ENCODE results near the gene ARHGEF16.

Gene ARHGEF16

GRCh38 chr1:3504151-3504821 lies 49.8 kb downstream of the ARHGEF16 start:
- no peak for DNase-seq

- DNase-seq, result no peak
These were observed 50.3 kb downstream of the ARHGEF16 start for GRCh38 chr1:3504822-3505153.

- DNase-seq, result no peak
These were observed 50.7 kb downstream of the ARHGEF16 start for GRCh38 chr1:3505161-3505560.

- no peak for DNase-seq
These were observed 51.6 kb downstream of the ARHGEF16 start for GRCh38 chr1:3506041-3506440.

- DNase-seq, result no peak
These were observed 52.5 kb downstream of the ARHGEF16 start for GRCh38 chr1:3506943-3507342.

GRCh38 chr1:3507636-3508275 lies 53.3 kb downstream of the ARHGEF16 start:
- DNase-seq, result no peak

- no peak for DNase-seq
These were observed 54.4 kb downstream of the ARHGEF16 start for GRCh38 chr1:3508757-3509415.

GRCh38 chr1:3509721-3510120 lies 55.3 kb downstream of the ARHGEF16 start:
- no peak for DNase-seq

- no peak for DNase-seq
These were observed 55.9 kb downstream of the ARHGEF16 start for GRCh38 chr1:3510136-3510955.

GRCh38 chr1:3510956-3511250 lies 56.4 kb downstream of the ARHGEF16 start:
- no peak for DNase-seq

GRCh38 chr1:3511306-3511705 lies 56.8 kb downstream of the ARHGEF16 start:
- no peak for DNase-seq

- DNase-seq, result no peak
These were observed 57.4 kb downstream of the ARHGEF16 start for GRCh38 chr1:3511856-3512255.

GRCh38 chr1:3514404-3514803 lies 59.9 kb downstream of the ARHGEF16 start:
- DNase-seq, result no peak

GRCh38 chr1:3515272-3515671 lies 60.8 kb downstream of the ARHGEF16 start:
- DNase-seq, result no peak

- no peak for DNase-seq
These were observed 61.5 kb downstream of the ARHGEF16 start for GRCh38 chr1:3515774-3516480.

- DNase-seq, result no peak
These were observed 62.0 kb downstream of the ARHGEF16 start for GRCh38 chr1:3516481-3516869.

- DNase-seq, result no peak
These were observed 62.6 kb downstream of the ARHGEF16 start for GRCh38 chr1:3516911-3517675.

- no peak for DNase-seq
These were observed 63.8 kb downstream of the ARHGEF16 start for GRCh38 chr1:3518256-3518655.

- no peak for DNase-seq
These were observed 64.3 kb downstream of the ARHGEF16 start for GRCh38 chr1:3518756-3519155.

GRCh38 chr1:3519301-3519885 lies 64.9 kb downstream of the ARHGEF16 start:
- no peak for DNase-seq

- DNase-seq, result no peak
These were observed 66.2 kb downstream of the ARHGEF16 start for GRCh38 chr1:3520419-3521378.

Measured in effector CD4-positive, alpha-beta T cell (primary cell).